HG03460 (cell line): Measurements from ENCODE around the gene SNTG2.
"Not testable (repeated sequence)": the region's sequence is repeated elsewhere in the genome, so short reads cannot be mapped to it uniquely, and the experiment has no call there.

Experiments used
- ATAC-seq: cut with Tn5 transposase; IDR thresholded peaks from one replicate; pipeline ENCODE4 v1.9.1; 2021; ENCODE audit not compliant: unreplicated experiment

The SNTG2 gene

DNA sequence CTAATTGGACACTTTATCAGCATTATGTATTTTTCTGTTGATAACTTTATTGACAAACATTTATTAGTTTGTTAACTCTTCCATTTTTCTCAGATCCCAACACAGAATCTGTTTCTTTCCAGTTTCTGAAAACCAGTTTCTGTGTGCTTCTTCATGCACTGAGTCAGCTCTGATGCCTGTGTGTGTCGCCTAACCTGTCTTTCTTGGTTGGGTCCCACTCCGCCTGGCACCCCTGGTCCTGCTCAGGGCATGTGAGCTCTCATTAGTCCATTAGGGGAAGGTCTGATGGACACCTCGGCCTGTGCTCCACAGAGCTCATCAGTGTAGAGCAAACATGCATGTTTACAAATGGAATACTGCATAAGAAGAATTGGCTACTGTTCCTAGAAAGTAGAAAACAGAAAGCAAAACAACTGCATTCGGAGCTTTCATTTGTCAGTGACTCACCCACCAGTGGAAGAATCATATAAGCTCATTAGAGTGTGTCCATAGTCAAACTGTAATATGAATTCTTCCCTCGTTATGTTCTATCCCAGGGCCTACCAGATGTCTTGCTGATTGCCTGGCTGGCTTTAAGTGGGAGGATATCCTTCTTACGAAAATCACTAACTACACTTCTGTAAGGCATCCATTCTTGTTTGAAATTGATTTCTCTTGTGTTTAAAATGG is 137.7 kb downstream of the SNTG2 start:
- no peak for ATAC-seq

DNA sequence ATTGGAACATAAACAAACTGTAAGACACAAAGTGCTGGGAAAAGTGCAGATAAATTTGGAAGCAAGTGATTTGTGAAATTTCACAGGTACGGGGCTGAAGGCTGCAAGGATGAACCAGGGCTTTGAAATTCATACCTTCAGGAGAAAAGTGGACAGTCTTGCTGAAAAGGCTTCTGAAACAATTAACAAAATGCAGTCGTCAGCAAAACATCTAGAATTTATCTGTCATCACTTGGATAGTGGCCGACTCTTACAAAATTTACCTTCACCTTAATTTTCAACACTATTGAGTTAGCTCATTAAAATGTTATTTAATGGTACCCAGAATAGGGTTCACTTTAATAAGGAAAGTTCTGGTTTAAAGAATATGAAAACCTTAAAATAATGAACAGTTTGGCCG is 138.3 kb downstream of the SNTG2 start:
- ATAC-seq = no peak

DNA sequence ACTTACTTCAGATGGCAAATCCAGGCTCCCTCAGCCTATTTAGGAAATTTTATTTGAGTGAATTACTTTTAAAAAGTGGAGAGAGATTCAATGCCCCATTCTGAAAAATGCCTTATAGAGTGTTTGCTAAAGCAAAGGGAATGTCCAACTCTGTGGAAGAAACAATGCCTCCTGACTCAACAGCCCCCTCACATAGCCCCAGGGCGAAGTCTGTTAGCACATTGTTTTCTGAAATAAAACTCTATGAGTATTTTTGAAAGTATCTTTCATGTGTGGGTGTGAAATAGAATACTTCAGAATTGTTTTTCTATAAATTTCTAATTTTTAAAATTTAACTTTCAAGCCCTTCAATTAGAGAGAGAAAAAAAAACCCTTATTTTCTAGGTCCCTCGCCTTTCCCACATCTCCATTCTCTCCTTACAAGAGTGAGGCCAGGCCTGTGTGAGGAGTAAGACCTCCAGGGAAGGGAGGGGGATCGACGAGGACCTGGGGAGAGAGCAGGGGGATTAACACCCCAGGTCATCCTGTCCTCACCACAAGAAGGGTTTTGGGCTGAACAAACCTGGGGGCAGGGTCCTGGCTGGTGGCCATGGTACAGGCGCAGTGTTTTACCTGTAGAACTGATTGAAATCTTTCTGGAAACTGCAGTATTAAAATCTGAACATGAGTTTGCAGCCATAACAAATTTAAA is 141.4 kb downstream of the SNTG2 start:
- no peak for ATAC-seq

DNA sequence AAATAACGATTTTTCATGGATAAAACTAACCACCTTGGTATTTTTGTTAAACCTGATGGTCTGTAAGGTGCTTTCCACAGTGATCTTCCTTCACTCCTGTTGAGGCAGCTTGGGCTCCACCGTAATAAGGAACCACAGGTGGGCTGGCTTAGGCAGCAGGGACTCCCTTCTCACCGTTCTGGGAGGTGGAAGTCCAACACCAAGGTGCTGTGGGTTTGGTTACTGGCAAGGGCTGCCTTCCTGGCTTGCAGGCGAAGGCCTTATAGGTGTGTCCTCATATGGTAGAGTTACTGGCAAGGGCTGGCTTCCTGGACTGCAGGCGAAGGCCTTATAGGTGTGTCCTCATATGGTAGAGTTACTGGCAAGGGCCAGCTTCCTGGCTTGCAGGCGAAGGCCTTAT is 143.0 kb downstream of the SNTG2 start:
- not testable (repeated sequence) for ATAC-seq

DNA sequence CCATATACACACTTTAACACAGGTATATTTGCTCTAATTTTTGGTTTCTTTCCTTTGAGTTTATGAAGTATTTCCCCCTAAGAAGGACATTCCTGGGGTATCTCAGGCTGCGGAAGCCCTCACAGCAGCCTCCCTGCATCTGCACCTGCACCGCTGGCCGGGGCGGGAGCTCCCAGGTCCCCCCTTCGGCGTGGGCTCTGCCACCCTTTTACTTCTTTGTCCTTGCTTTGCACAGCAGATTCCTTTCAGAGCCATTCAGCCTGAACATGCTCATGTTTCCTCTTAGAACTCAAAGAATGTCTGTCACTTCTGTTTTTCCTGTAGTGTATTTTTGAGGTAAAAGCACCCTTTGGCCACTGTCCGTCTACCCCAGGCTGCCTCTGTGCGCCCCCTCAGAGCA is 146.5 kb downstream of the SNTG2 start:
- ATAC-seq = no peak

DNA sequence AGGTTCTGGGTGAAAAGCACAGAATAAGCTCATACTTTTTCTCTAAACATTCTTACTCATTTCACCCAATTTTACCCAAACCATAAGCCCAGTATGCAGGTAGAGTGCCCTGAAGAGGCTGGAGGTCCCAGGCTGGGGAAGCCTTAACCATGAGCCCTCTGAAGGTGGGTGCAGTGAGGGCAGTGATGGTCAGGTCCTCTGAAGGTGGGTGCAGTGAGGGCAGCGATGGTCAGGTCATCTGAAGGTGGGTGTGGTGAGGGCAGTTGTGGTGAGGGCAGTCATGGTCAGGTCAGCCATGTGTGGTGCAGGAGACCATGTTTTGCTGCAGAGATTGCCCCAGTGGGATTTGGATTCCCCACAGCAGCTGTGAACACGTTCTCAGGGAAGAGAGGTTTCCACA is 148.8 kb downstream of the SNTG2 start:
- ATAC-seq = no peak

DNA sequence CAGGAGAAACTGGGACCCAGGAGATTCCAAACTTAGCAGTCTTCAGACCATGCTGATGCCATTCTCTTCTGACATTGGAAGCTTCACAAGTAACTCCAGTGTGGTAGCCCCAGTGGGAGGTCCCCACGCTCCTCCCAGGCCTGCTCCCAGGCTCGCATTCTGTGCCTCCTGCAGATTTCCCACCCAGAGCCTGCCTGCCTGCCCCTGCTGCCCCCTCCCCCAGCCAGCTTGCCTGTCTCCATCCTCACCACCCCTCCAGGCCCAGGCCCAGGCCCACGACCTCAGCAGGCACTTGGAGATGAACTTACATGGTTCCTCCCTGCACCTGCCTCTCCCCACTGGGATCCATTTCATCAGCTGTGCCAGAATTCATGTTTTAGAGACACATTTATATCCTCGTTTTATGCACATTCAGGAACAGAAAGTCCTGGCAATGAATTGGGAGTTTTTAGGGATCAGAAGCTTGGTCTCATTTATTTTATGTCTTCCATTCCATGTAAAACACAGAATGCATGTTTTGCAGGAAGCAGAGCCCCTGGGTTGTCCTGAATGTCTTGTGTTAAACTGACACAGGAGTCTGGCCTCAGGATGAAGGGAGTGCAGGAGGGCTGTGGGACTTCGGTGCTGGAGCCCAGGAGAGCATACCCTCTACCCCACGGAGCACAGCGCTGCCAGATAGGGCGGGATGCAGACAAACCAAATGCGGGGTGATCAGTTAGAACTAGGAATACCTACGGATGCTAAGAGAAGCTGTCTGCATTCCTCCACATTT is 150.5 kb downstream of the SNTG2 start:
- ATAC-seq = no peak

DNA sequence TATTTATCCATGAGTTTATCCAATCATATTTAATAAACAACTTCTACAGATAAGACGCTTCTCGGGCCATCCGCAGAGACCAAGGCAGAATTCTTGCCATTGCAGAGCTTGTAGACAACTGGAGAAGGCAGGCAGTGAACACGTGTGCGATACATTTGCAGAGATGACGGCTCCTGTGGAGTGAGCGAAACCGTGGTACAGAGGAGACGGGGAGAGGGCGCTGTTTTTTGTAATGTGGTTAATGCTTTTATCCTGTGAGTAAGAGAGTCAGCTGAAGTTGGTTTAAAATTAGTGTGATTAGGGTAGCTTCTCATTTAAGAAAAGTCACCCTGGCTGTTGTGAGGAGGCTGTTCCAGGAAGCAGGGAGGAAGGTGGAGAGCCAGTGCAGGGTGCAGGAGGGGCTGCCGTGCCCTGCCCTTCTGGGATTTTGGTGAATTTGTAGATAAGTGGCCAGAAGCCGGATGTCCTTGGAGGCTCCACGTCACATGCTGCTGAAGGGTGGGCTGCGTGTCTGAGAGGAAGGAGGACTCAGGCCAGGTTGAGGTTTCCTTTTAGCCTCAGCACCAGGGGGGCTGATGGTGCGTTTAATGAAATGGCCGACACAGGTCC is 151.4 kb downstream of the SNTG2 start:
- no peak for ATAC-seq

DNA sequence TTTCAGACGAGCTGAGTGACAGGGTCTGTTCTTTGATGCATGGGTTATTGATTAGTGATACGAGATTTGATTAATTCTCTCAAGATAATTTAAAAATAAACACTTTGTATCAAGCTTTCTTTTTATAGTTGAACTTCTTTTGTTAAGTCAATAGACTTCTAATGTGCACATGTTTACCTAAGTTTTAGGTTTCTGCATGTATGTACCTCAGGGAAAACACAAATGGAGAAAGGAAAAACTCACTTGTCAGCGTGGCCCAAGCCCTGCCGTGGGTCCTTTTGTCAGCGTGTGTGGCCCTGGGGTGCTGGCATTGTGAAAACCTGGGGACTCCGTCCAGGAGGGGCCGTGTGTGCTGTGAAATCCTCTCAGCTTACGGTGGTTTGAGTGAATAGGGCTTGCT is 153.7 kb downstream of the SNTG2 start:
- no peak for ATAC-seq

DNA sequence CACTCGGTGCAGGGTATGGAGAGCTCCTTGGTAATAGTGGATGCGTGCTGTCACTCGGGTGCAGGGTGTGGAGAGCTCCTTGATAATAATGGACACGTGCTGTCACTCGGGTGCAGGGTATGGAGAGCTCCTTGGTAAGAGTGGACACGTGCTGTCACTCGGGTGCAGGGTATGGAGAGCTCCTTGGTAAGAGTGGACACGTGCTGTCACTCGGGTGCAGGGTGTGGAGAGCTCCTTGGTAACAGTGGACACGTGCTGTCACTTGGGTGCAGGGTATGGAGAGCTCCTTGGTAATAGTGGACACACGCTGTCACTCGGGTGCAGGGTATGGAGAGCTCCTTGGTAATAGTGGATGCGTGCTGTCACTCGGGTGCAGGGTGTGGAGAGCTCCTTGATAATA is 155.7 kb downstream of the SNTG2 start:
- ATAC-seq = not testable (repeated sequence)

DNA sequence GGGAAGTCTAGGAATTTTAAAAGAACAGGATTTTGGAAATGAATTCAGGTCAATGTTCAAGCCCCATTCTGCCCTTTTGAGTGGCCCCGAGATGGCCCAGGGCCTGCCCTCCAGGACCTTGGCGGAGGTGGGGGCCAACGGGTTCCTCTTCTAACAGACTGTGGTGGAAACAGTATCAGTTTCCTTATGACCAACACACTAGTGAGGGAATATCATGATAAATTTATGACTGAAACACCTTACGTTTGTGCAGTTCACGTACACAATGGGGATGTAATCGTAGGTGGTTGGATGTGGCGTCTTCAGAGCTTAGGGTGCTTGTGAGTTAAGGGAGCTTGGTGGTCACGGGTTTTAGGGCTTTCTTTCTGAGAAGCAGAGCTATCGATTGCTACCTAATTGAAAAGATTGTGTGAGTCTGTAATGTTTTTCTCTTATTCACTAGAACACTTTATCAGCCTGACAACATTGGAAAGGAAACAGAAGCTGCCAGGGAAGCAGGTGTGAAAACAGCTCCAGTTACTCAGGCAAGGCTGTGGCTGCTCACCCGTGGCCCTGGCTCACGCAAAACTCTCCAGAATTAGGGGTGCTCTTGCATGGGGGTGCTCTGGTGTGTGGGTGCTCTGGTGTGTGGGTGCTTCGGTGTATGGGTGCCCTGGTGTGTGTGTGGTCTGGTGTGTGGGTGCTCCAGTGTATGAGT is 165.3 kb downstream of the SNTG2 start:
- ATAC-seq = no peak

DNA sequence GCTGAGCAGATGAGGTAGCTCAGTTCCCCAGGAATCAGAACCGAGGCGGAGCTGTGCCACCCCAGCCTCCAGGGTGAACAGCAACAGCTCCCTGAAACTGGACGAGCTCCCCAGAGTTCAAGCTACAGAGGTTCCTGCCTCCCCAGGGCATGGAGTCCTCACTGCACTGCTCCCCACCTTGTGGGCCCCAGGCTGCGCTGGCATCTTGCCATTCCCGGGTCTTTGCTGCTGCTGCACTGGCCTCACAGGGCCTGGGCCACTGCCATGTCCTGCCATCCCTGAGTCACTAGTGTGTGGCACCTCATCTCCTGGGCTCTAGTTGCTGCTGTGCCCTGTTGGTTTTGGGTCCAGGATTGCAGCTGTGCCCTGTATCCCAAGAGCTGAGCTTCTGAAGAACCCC is 166.9 kb downstream of the SNTG2 start:
- no peak for ATAC-seq

DNA sequence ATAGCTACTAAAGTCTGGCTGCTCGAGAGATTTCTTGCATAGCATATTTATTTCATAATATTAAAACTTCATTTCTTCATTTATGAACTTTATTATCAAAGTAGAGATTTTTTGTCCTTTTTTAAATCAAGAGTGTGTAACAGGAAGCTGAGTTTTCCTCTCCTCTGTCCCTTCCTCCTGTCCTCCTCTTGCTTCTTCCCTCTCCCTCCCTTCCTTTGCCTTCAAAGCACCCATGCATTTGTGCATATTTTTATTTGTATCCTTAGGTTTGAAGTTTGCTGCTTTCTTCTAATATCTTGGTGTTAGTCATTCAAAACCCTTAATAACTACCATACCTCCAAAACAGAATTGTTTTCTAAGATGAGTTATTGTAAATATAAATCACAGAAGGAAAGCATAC is 174.6 kb downstream of the SNTG2 start:
- ATAC-seq = no peak

DNA sequence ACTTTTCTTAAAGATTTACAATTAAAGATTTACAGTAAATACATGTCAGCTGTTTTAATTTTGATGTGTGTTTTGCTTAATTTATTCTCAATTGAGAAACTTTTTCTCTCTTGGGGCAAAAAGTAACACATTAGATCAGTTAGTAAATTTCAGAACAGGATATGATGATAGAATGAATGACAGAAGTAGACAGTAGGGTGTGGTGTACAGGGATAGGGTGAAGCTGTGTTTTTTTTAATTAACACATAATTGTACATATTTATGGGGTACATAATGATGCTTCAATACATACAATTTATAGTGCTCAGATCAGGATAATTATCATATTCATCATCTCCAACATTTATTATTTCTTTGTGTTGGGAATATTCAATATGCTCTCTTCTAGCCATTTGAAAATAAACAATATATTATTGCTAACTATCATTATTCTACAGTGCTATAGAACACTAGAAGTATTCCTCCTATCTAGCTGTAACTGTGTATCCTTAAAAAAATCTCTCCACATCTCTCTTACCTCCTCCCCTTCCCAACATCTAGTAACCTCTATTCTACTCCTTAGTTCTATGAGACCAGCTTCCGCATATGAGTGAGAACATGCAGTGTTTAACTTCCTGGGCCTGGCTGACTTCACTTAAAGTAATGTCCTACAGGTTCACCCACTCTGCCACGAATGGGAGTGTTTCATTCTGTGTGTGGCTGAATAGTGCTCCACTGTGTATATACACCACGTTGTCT is 175.2 kb downstream of the SNTG2 start:
- ATAC-seq = no peak

DNA sequence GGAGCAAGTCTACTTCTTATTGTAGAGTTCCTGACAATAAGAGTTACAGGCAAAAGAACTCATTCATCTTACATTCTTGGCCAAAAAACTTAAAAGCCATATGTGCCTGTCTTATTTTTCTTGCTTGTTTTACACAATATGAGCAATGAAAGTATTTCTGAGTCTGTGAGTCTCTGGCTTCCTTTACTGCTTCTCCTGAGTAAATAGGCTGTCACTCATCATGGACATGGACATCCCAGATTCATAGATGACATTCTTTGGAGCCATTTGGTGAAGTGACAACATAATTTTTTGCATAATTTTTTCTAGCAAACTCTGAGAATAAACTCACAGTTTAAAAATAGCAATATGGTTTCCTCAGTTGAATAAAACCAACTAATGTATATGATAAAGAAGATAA is 179.3 kb downstream of the SNTG2 start:
- ATAC-seq = no peak

DNA sequence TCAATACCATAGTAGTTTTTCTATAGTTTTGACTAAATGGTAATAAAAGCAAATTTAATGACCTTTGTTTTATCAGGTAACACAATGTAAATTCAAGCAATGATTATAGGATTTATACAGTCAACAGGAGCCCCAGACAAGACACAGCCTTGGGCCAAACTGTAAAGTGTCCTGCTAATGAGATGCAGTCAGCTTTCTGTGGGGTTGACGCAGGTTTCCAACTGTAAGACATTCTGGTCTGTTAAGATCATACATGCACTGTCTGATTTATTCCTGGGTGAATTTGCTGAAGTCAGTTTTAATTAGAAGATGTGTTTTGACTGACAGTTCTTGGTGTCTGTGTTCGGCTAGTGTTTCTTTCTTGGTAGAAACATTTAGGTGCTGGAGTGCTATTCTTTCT is 180.3 kb downstream of the SNTG2 start:
- ATAC-seq = no peak

DNA sequence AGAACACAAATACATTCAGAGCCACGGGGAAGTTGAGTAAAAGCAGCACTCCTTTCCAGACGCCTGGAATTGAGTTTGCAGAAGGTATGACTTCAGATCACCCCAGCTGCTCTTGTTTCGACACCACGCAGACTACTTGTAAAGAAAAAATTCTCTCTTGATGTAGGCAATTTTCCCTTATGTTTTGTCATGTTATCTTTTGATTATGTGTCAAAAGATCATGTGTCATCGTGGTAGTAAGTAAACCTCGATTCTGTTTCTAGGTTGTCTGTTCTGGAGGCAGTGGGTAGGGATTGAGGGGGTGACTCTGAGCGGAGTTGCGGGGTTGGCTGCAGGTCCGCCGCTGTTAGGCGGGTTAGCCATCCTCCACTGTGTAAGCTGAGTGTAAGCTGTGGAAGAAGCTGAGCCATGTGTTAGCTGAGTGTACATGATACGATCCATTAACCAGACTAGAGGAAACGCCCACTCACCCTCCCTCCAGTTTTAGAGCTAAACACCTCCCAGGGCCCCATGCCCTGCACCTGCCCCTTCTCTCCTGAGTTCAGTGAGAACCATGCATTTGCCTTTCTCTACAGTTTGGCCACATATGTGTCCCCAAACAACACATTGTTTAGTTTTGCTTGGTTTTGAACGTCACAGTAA is 181.8 kb downstream of the SNTG2 start:
- no peak for ATAC-seq

DNA sequence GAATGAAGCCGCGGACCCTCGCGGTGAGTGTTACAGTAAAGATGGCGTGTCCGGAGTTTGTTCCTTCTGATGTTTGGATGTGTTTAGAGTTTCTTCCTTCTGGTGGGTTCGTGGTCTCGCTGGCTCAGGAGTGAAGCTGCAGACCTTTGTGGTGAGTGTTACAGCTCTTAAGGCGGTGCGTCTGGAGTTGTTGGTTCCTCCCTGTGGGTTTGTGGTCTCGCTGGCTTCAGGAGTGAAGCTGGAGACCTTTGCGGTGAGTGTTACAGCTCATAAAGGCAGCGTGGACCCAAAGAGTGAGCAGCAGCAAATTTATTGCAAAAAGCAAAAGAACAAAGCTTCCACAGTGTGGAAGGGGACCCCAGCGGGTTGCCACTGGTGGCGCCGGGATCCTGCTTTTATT is 183.2 kb downstream of the SNTG2 start:
- not testable (repeated sequence) for ATAC-seq

DNA sequence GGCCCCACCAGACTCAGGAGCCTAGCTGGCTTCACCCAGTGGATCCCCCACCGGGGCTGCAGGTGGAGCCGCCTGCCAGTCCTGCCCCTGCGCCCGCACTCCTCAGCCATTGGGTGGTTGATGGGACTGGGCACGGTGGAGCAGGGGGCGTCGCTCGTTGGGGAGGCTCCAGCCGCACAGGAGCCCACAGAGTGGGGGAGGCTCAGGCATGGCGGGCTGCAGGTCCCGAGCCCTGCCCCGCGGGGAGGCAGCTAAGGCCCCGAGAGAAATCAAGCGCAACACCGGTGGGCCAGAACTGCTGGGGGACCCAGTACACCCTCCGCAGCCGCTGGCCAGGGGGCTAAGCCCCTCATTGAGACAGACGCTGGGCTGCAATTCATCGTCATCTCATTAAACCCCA is 184.0 kb downstream of the SNTG2 start:
- no peak for ATAC-seq

DNA sequence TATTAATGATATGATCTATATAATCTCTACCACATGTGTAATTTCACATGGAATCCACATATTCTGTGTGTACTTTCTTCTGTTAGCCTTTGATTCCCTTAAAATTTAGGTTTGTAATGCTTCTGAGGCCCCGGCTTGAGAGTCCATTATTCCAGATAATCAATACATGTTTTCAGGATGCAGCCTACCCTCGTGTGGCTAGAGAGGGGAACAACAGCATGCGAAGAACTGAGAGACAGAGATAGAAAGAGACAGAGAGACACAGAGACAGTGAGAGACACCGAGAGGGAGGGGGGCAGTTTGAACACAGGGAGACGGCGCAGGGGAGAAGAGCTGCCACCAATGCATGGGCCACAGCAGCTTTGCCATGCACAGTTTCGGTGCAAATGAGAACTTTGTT is 185.4 kb downstream of the SNTG2 start:
- no peak for ATAC-seq
